Measurements from ENCODE around the gene ITGBL1. TPM values are rescaled to one million over a fixed set of nuclear protein-coding genes. Genes with fewer than 3 reads are reported as not detected.

ITGBL1 gene
- total RNA-seq, 2 experiments from 2014 or later: not detected

- no peaks in the 10 kb centered on the region for H4K20me1 ChIP-seq (ENCODE audit: insufficient read depth, low read length)
- intact Hi-C loops (cut with micrococcal nuclease; ENCODE audit: unreplicated experiment): no loop called here
- no peak for TF ChIP-seq EZH2phosphoT487 (IDR thresholded peaks at IDR 0.05; ENCODE audit: borderline replicate concordance, low read depth, low read length)
- TF ChIP-seq CTCF (conservative IDR thresholded peaks at IDR 0.05; ENCODE audit: low read length): no peak
- H3K79me2 ChIP-seq (ENCODE audit: insufficient read depth, low read depth, low read length): no peaks in the 10 kb centered on the region
- H3K9me2 ChIP-seq (ENCODE audit: insufficient read depth, low read length): no peaks in the 10 kb centered on the region
- CTCF ChIA-PET (ENCODE audit: unreplicated experiment): no interaction called here
- BruUV-seq (replicated peaks): no TSS peak
- no peaks in the 10 kb centered on the region for H3K4me1 ChIP-seq (ENCODE audit: insufficient read depth, low read length, poor library complexity, severe bottlenecking)
- H3K4me2 ChIP-seq (ENCODE audit: low read length): no peak overlapping the region
- H2AFZ ChIP-seq (ENCODE audit: low read length): no peak overlapping the region
- H3K4me3 ChIP-seq (ENCODE audit: low read depth, low read length, poor library complexity, severe bottlenecking): no peak overlapping the region
- no peak for DNase-seq (ENCODE audit: low spot score)
- no peaks in the 10 kb centered on the region for H3K9me3 ChIP-seq (ENCODE audit: low read length)
- POLR2A ChIA-PET: no interaction called here
- no peaks in the 10 kb centered on the region for H3K36me3 ChIP-seq (ENCODE audit: insufficient read depth, low read length)
- H3K27ac ChIP-seq (ENCODE audit: low read depth, low read length, poor library complexity, severe bottlenecking): no peak overlapping the region
Measured at GRCh38 chr13:101596803-101597202, 144.3 kb downstream of the ITGBL1 start.

- H3K4me3 ChIP-seq (ENCODE audit: low read depth, low read length, poor library complexity, severe bottlenecking): no peak overlapping the region
- H3K36me3 ChIP-seq (ENCODE audit: insufficient read depth, low read length): no peaks in the 10 kb centered on the region
- H4K20me1 ChIP-seq (ENCODE audit: insufficient read depth, low read length): no peaks in the 10 kb centered on the region
- H3K27ac ChIP-seq (ENCODE audit: low read depth, low read length, poor library complexity, severe bottlenecking): no peak overlapping the region
- no peaks in the 10 kb centered on the region for H3K9me2 ChIP-seq (ENCODE audit: insufficient read depth, low read length)
- no TSS peak for BruUV-seq (replicated peaks)
- H3K79me2 ChIP-seq (ENCODE audit: insufficient read depth, low read depth, low read length): no peaks in the 10 kb centered on the region
- ChIA-PET POLR2A (no interaction called here), CTCF (ENCODE audit: unreplicated experiment) (no interaction called here)
- H3K4me1 ChIP-seq (ENCODE audit: insufficient read depth, low read length, poor library complexity, severe bottlenecking): no peaks in the 10 kb centered on the region
- DNase-seq (ENCODE audit: low spot score): no peak
- no peak for TF ChIP-seq EZH2phosphoT487 (IDR thresholded peaks at IDR 0.05; ENCODE audit: borderline replicate concordance, low read depth, low read length)
- TF ChIP-seq CTCF (conservative IDR thresholded peaks at IDR 0.05; ENCODE audit: low read length): no peak
- H2AFZ ChIP-seq (ENCODE audit: low read length): no peak overlapping the region
- H3K9me3 ChIP-seq (ENCODE audit: low read length): no peaks in the 10 kb centered on the region
- intact Hi-C loops (cut with micrococcal nuclease; ENCODE audit: unreplicated experiment): no loop called here
- H3K4me2 ChIP-seq (ENCODE audit: low read length): no peak overlapping the region
Measured at GRCh38 chr13:101611491-101612475, 159.3 kb downstream of the ITGBL1 start.

GRCh38 chr13:101612735-101613134 is 160.3 kb downstream of the ITGBL1 start:
- no peaks in the 10 kb centered on the region for H3K9me3 ChIP-seq (ENCODE audit: low read length)
- CTCF ChIA-PET (ENCODE audit: unreplicated experiment): no interaction called here
- no peaks in the 10 kb centered on the region for H3K79me2 ChIP-seq (ENCODE audit: insufficient read depth, low read depth, low read length)
- H3K4me2 ChIP-seq (ENCODE audit: low read length): no peak overlapping the region
- intact Hi-C loops (cut with micrococcal nuclease; ENCODE audit: unreplicated experiment): no loop called here
- no peaks in the 10 kb centered on the region for H4K20me1 ChIP-seq (ENCODE audit: insufficient read depth, low read length)
- H3K36me3 ChIP-seq (ENCODE audit: insufficient read depth, low read length): no peaks in the 10 kb centered on the region
- no peak for DNase-seq (ENCODE audit: low spot score)
- no peak for TF ChIP-seq EZH2phosphoT487 (IDR thresholded peaks at IDR 0.05; ENCODE audit: borderline replicate concordance, low read depth, low read length)
- H2AFZ ChIP-seq (ENCODE audit: low read length): no peak overlapping the region
- no peak overlapping the region for H3K27ac ChIP-seq (ENCODE audit: low read depth, low read length, poor library complexity, severe bottlenecking)
- no peaks in the 10 kb centered on the region for H3K9me2 ChIP-seq (ENCODE audit: insufficient read depth, low read length)
- no TSS peak for BruUV-seq (replicated peaks)
- POLR2A ChIA-PET: no interaction called here
- H3K4me1 ChIP-seq (ENCODE audit: insufficient read depth, low read length, poor library complexity, severe bottlenecking): no peaks in the 10 kb centered on the region
- H3K4me3 ChIP-seq (ENCODE audit: low read depth, low read length, poor library complexity, severe bottlenecking): no peak overlapping the region
